ENCODE results near the gene CYSRT1. TPM values are rescaled to one million over a fixed set of nuclear protein-coding genes. Genes with fewer than 3 reads are reported as not detected.
A peak's percentile ranks its signal among the peaks of the same experiment; 100 is the strongest.

CYSRT1 gene
- total RNA-seq, 1 donor from 2014 or later = 1.3 TPM

DNA sequence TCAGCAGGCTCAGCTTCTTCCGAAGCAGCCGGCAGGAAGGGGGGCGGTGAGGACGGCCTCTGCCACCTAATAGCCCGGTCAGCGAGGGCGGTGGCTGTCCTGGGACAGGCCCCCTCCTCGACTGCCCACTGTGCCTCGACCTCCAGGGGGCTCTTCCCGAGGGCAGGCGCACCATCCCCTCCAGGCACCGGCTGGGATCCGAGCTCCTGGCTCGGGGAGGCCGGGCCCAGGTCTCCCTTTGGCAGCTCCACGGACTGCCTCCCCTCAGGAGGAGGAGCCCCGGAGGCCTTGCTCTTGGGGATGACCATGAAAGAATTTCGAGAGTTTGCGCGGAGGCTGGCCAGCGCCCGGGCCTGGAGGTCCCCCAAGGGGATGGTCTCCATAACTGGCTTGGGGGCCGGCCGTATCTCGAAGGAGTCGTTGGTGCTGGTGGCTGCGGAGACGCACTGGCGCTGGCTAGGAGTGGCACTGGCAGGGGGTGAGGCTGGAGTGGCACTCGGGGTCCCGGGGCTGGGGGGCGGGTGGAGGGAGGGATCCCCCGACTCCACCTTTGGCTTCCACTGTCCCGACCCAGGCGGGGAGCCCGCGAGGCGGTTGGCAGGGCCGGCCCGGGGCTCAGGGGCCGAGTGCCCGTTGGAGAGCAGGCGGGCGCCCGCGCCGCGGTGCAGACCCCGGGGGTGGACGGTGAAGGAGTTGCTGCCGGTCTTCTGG is 25.4 kb upstream of the CYSRT1 start:
- Mint-ChIP-seq H3K27me3 (ENCODE audit: low read depth, unreplicated experiment) (no peaks in the 10 kb centered on the region), H3K9me3 (ENCODE audit: unreplicated experiment) (no peaks in the 10 kb centered on the region), H3K27ac (ENCODE audit: unreplicated experiment) (no peak overlapping the region), H3K4me1 (ENCODE audit: low read depth, unreplicated experiment) (peaks cover 14% of the 10 kb centered on the region), H3K36me3 (ENCODE audit: low read depth, unreplicated experiment) (no peaks in the 10 kb centered on the region), H3K4me3 (ENCODE audit: unreplicated experiment) (peak overlapping the region; percentile 85)
- no peak for TF ChIP-seq EZH2 (IDR thresholded peaks at IDR 0.05; ENCODE audit: insufficient read depth, low read length)
- TF ChIP-seq, protein P1, sequence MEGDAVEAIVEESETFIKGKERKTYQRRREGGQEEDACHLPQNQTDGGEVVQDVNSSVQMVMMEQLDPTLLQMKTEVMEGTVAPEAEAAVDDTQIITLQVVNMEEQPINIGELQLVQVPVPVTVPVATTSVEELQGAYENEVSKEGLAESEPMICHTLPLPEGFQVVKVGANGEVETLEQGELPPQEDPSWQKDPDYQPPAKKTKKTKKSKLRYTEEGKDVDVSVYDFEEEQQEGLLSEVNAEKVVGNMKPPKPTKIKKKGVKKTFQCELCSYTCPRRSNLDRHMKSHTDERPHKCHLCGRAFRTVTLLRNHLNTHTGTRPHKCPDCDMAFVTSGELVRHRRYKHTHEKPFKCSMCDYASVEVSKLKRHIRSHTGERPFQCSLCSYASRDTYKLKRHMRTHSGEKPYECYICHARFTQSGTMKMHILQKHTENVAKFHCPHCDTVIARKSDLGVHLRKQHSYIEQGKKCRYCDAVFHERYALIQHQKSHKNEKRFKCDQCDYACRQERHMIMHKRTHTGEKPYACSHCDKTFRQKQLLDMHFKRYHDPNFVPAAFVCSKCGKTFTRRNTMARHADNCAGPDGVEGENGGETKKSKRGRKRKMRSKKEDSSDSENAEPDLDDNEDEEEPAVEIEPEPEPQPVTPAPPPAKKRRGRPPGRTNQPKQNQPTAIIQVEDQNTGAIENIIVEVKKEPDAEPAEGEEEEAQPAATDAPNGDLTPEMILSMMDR (IDR thresholded peaks at IDR 0.05; ENCODE audit: insufficient read depth, low read depth, low read length) = no peak
- no peaks in the 10 kb centered on the region for H3K9me3 ChIP-seq (ENCODE audit: insufficient read depth, low read depth, low read length)
- no peak overlapping the region for H3K27ac ChIP-seq (ENCODE audit: low read depth, low read length)
- peaks cover 55% of the 10 kb centered on the region for H4K20me1 ChIP-seq (ENCODE audit: insufficient read depth, low read length)
- H3K79me2 ChIP-seq (ENCODE audit: insufficient read depth, low read length) = peaks cover 65% of the 10 kb centered on the region
- DNase-seq (ENCODE audit: low read depth) (no peak), FAIRE-seq (no peak)
- H2AFZ ChIP-seq (ENCODE audit: low read depth, low read length) = no peak overlapping the region
- no peaks in the 10 kb centered on the region for H3K36me3 ChIP-seq (ENCODE audit: insufficient read depth, low read length)
- peaks cover 25% of the 10 kb centered on the region for H3K4me1 ChIP-seq (ENCODE audit: insufficient read depth, low read length)
- no peaks in the 10 kb centered on the region for H3K27me3 ChIP-seq (ENCODE audit: insufficient read depth, low read length)
- H3K9ac ChIP-seq (ENCODE audit: low read length) = peak overlapping the region; percentile 52
- peak overlapping the region; percentile 48 for H3K4me3 ChIP-seq (ENCODE audit: insufficient read depth, low read depth, low read length)
- peak overlapping the region; percentile 89 for H3K4me2 ChIP-seq (ENCODE audit: low read length)

DNA sequence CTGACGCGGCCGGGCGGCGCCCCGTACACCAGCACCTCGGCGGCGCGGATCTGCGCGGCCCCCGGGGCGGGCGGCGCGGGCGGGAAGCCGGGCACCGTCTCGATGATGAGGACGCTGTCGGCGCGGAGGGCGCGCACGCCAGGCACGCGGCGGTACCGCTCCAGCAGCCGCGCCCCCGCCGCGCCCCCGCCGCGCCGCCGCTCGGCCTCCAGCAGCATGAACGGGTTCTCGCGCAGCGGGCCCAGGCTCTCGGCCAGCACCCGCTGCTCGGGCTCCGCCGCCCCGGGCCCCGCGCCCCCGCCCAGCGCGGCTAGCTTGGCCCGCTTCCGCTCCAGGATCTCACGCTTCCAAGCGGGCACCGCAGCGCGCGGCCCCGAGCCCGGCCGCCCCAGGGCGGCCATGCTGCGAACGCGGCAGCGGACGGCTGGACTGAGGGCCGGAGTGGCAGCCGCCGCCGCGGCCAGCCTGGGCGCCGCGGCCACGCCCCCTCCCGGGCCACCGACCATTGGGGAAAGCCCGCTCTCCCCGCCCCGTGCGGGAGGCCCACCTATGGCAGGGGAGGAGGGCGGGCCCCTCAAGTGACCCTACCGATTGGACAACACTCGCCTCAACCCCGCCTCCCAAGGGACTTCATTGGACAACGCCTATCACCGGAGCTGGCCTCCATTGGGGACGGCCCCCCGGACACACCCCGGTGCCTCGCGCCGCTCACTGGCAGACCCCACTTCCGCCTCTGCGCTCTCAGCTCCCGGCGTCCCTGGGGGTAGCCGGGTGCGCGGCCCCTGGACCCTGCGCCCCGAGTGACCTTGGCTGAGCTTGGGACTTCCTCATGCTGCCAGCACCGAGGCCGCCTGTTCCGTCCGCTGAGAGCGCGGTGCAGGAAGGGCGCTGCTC is 24.4 kb upstream of the CYSRT1 start, which contains the start of gene TPRN:
Gene TPRN (minus strand): TSS at position 431 of the 894 bp plus-strand sequence. CDS start 30 bp downstream, at position 401.
- peak within 1 kb of the TSS; percentile 82 for H2AFZ ChIP-seq (ENCODE audit: low read depth, low read length)

More for the DNA sequence above, 24.4 kb upstream of the CYSRT1 start, which contains the start of gene TPRN:
- H3K9me3 Mint-ChIP-seq (ENCODE audit: unreplicated experiment) = no peaks in the 10 kb centered on the region
- no peaks in the 10 kb centered on the region for H3K9me3 ChIP-seq (ENCODE audit: insufficient read depth, low read depth, low read length)
- peaks cover 10% of the 10 kb centered on the region for H3K4me1 Mint-ChIP-seq (ENCODE audit: low read depth, unreplicated experiment)
- peaks cover 46% of the 10 kb centered on the region for H4K20me1 ChIP-seq (ENCODE audit: insufficient read depth, low read length)
- no peaks in the 10 kb centered on the region for H3K36me3 ChIP-seq (ENCODE audit: insufficient read depth, low read length)
- H3K4me3 Mint-ChIP-seq (ENCODE audit: unreplicated experiment) = peak within 1 kb of the TSS; percentile 85
- peak; percentile 95 for DNase-seq (ENCODE audit: low read depth)
- H3K4me3 ChIP-seq (ENCODE audit: insufficient read depth, low read depth, low read length) = peak within 1 kb of the TSS; percentile 68
- H3K4me2 ChIP-seq (ENCODE audit: low read length) = peak within 1 kb of the TSS; percentile 89
- H3K79me2 ChIP-seq (ENCODE audit: insufficient read depth, low read length) = peaks cover 65% of the 10 kb centered on the region
- TF ChIP-seq, protein P1 (IDR thresholded peaks at IDR 0.05; ENCODE audit: insufficient read depth, low read depth, low read length) = no peak
- TF ChIP-seq EZH2 (IDR thresholded peaks at IDR 0.05; ENCODE audit: insufficient read depth, low read length) = no peak
- peaks cover 31% of the 10 kb centered on the region for H3K4me1 ChIP-seq (ENCODE audit: insufficient read depth, low read length)
- H3K36me3 Mint-ChIP-seq (ENCODE audit: low read depth, unreplicated experiment) = no peaks in the 10 kb centered on the region
- peak within 1 kb of the TSS; percentile 70 for H3K9ac ChIP-seq (ENCODE audit: low read length)
- H3K27ac Mint-ChIP-seq (ENCODE audit: unreplicated experiment) = no peak within 1 kb of the TSS
- H3K27me3 ChIP-seq (ENCODE audit: insufficient read depth, low read length) = no peaks in the 10 kb centered on the region
- peak within 1 kb of the TSS; percentile 19 for H3K27ac ChIP-seq (ENCODE audit: low read depth, low read length)
- H3K27me3 Mint-ChIP-seq (ENCODE audit: low read depth, unreplicated experiment) = no peaks in the 10 kb centered on the region
- FAIRE-seq = no peak
